ENCODE measurements around the gene IFNL1.
"Not testable (repeated sequence)": the region's sequence is repeated elsewhere in the genome, so short reads cannot be mapped to it uniquely, and the experiment has no call there.

Gene IFNL1

DNA sequence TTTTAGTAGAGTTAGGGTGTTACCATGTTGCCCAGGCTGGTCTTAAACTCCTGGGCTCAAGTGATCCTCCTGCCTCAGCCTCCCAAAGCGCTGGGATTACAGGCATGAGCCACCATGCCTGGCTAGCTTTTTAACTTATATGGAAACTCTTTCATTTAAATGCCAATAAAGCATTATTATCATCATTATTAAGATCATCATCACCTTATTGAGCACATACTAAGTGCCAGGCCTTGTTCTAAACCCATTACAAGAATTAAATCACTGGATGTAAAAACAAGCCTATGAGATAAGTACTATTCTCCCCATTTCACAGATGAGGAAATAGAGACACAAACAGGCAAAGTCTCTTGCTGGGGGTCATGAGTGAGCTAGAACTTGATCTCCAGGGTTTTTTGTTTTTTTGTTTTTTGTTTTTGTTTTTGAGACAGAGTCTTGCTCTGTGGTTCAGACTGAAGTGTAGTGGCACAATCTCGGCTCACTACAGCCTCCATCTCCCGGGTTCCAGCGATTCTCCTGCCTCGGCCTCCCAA lies 38.3 kb downstream of the IFNL1 start:
- DNase-seq, result no peak

DNA sequence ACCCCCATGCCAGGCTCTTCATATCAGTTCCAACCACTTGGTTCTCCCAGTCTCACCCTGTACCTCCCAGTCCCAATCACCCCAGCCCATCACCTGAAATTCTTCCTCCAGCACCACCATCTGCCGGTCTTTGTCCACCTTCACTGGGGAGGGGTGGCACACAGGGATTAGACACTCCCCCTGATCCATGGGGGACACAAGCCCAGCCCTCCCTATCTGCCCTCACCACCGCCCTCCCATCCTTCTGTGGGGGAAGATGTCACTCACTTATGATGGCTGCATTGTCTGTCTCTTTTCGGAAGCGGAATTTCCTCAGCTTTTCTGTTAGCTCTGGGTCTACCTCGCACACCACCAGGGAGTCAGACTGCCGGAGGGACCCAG lies 39.0 kb downstream of the IFNL1 start:
- no peak for DNase-seq

DNA sequence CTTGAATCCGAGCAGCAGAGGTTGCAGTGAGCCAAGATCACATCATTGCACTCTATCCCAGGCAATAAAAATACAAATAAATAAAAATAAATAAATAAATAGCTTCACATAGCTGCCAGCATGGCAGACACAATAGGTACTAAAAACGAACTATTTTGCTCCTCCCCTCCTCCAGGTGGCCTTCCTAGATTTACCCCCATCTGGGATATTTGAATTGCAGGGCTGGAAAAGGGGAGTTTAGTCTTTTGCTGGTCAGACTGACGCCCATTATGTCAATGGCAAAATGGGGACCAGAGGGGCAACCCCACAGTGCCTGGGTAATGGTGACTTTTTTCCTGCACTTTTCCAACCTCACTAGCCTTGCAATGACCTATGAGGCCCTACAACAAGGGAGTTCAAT lies 40.3 kb downstream of the IFNL1 start:
- no peak for DNase-seq

DNA sequence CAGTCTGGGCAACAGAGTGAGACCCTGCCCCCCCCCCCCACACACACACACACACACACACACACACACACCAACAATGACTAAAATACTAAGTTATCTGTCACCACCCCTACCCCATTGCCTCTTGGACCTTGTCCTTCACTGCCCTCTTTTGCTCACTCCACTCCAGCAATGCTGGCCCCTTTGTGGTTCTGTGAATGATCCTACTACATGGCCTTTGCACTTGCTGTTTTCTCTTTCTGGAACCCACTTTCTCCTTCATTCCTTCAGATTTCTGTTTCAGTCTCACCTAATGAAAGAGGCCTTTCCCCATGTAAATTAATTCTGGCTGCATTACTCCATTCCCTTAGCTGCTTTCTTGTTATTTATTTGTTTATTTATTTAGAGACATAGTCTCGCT lies 43.5 kb downstream of the IFNL1 start:
- DNase-seq, result no peak

DNA sequence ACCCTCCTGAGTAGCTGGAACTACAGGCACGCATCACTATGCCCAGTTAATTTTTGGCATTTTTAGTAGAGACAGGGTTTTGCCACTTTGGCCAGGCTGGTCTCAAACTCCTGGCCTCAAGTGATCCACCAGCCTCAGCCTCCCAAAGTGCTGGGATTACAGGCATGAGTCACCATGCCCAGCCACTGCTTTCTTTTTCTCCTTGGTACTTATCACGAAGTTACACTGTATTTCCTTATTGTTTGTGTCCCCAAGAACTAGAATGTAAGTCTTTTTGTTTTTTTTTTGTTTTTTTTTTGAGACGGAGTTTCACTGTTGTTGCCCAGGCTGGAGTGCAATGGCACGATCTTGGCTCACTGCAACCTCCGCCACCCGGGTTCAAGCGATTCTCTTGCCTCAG lies 43.9 kb downstream of the IFNL1 start:
- DNase-seq, result not testable (repeated sequence)

DNA sequence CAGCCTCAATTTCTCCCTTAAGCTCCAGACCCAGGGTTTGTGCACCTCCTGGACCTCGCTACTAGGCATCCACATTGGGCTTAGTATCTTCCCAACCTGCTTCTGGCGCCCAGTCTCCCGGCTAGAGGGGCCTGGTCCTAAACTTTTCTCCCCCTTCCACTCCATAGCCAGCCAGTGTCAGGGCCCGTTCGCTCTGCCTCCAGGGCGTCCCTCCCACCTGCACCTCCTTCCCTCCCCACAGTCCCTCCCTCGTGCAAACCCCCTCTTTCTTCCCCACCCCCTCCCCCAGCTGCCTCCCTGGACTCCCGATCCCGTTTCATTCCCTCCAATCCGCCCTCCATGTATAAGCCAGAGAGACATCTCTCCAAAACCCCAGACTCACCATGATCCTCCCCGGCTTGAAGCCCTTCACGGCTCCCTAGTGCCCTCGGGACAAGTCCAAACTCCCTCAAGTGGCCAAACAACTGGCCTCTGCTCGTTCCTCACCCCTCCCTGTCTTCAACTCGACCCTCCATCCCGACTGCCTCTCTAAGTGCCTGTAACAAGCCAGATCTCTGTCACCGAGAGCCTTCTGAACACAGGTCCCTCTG lies 45.0 kb downstream of the IFNL1 start:
- DNase-seq, result no peak

DNA sequence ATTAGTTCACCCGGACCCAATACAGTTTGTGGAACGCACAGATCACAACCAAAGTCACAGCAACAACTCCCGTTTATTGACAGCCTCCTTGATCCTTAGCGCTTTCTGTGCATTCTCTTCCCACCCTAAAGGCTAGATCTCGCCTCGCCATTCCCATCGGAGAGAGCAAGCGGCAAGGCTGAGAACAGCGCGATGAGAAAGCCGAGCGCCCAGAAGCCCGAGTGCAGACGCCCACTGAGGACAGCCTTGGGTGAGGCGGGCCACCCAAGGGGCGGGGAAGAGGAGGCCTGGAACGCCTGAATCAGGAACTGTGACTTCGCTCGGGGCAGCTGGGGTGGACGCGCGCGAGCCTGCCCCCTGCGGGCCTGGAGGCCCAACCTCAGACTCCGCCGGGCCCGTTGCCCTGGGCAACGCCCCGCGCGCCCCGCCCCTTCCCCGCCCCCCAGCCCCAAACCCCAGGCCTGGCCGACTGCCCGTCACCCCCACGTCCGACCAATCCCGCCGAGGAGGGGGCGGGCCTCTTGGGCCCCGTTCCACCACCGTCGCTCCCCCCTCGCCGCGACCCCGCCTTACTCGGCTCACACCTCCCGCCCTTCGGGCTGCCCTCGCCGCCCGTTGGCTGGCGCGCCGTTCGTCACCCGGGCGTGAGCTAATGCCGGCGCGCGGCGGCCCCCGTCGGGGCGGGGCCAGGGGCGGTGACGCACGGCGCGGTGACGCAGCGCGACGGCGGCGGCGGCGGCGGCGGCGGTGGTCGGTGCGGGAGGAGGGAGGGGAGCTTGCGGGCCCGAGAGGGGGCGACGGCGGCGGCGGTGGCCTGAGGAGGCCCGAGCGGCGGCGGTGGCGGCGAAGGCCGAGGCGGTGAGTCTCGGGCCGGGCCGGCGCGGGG lies 45.8 kb downstream of the IFNL1 start, which contains the start of gene SAMD4B:
TSS of gene SAMD4B (plus strand) at position 703 of the 886 bp plus-strand sequence. CDS start 14,473 bp downstream, outside the sequence.
- peak; percentile 97 for DNase-seq

DNA sequence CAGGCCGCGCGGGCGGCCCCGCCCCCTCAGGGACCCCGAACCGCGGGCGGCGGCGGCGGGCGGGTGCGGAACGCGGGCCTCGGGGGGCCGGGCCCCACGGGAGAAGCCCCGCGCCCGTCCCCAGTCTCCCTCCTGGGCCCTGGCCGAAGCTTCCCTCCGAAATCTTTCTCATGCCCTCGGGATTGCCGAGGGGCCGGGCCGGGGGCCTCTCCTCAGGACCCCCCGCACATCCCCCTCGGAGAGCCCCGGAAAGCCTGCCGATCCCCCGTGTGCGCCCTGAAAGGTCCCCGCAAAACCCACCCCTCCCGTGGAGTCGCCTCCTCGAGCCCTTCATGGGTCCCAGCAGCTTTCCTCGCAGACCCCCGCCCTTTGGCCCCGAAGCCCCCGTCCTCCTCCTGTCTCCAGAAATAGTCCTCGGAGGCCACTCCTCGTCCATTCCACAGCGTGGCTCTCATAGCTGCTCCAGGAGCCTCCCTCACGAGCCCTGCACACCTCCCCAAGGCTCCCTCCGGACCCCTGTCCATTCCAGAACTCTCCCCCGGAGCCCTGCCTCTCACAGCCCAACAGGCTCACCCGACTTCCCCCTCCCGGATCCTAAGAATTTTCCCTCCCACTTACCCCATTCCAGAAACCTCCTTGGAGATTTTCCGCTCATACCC lies 46.6 kb downstream of the IFNL1 start:
- no peak for DNase-seq

DNA sequence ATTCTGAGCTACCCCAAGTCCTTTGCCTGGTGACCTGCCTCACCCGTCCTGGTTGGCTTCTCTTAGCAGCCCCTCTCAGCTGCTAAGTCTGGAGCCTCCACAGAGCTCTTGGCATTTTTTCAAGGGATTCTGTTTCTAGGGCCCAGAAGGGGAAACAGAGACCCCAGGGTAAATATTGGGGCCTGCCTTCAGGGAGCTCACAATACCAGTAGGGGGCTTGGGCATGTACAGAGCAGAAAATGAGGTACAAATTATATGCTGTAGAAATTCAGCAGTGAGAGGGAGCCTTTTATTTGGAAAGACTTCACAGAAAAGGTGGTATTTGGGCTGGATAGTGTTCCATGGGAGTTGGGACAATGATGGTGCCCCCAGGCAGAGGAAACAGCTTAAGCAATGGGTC lies 49.7 kb downstream of the IFNL1 start:
- no peak for DNase-seq

DNA sequence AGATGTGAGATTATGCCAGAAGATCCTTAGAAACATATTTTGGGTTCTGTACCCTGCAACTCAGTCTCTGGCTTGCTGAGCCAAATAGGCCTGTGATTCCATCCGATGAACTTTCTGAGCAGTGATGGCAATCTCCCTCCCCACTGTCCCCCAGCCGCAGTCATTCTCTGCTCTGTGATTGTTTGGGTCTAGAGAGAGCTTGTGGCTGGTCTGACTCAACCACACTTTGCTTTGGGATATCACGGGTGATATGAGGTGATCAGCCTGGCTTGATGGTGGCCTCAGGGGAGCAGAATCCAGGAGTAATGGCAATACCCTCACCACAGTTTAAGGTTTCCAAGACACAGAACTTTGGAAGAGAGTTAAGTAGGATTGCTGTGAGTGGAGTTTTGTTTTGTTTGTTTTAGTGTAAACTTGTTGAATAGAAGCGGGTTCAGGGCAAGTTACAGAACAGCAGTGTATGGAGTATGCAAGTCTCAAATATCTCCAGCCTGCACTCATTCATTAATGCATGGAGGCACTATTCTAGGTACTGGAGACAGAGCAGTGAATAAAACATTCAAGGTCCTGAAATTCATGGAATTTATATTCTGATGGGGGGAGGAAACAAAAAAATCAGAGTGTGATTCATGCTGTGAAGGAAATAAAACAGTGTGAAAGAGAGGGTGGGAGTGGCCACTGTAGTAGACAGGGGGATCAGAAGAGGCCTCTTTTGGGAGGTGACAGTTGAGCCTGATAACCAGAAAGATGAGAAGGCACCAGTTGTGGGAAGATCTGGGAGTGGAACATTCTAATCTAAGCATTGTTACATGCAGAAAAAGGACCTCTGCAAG lies 51.3 kb downstream of the IFNL1 start:
- DNase-seq, result no peak

Measured in GOT3 (cell line).